Measurements from ENCODE around the gene WDR87.

The WDR87 gene

DNA sequence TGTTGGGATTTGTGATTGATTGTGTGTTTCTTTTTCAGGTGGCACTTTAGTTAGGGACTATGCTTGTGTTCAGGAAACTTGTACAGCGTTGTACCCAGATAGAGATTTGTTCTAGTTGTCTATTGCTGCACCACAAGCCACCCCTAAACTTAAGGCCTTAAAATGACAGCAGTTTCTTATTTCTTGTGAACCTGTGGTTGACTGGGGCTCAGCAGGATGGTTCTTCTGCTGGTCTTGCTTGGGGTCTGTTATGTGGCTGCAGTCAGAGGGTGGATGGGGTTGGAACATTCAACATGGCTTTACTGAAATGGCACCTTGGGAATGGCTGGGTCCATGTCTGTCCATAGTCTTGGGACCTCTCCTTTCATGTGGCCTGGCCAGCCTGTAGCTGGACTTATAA is 28.9 kb upstream of the WDR87 start:
- DNase-seq (ENCODE audit: low read depth in 1 of 2, low spot score in 1 of 2), result no peak
- Histone ChIP-seq H3K27ac (replicated peaks) (no peak overlapping the region), H3K4me3 (replicated peaks; ENCODE audit: insufficient read depth, low read length) (no peak overlapping the region), H3K27me3 (ENCODE audit: insufficient read depth, poor library complexity, severe bottlenecking) (no peaks in the 10 kb centered on the region)
- TF ChIP-seq CTCF (IDR thresholded peaks at IDR 0.05; ENCODE audit: insufficient read depth, low read length) (no peak), SPI1 (IDR thresholded peaks at IDR 0.05; ENCODE audit: borderline replicate concordance, low read depth) (no peak), GABPA (IDR thresholded peaks at IDR 0.05; ENCODE audit: low read depth) (no peak), POLR2AphosphoS5 (IDR thresholded peaks at IDR 0.05; ENCODE audit: low read depth) (no peak)
- TF ChIP-seq, protein P1, sequence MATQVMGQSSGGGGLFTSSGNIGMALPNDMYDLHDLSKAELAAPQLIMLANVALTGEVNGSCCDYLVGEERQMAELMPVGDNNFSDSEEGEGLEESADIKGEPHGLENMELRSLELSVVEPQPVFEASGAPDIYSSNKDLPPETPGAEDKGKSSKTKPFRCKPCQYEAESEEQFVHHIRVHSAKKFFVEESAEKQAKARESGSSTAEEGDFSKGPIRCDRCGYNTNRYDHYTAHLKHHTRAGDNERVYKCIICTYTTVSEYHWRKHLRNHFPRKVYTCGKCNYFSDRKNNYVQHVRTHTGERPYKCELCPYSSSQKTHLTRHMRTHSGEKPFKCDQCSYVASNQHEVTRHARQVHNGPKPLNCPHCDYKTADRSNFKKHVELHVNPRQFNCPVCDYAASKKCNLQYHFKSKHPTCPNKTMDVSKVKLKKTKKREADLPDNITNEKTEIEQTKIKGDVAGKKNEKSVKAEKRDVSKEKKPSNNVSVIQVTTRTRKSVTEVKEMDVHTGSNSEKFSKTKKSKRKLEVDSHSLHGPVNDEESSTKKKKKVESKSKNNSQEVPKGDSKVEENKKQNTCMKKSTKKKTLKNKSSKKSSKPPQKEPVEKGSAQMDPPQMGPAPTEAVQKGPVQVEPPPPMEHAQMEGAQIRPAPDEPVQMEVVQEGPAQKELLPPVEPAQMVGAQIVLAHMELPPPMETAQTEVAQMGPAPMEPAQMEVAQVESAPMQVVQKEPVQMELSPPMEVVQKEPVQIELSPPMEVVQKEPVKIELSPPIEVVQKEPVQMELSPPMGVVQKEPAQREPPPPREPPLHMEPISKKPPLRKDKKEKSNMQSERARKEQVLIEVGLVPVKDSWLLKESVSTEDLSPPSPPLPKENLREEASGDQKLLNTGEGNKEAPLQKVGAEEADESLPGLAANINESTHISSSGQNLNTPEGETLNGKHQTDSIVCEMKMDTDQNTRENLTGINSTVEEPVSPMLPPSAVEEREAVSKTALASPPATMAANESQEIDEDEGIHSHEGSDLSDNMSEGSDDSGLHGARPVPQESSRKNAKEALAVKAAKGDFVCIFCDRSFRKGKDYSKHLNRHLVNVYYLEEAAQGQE (IDR thresholded peaks at IDR 0.05; ENCODE audit: insufficient replicate concordance, low read depth), result no peak

GRCh38 chr19:37933937-37934358 is 27.6 kb upstream of the WDR87 start:
- TF ChIP-seq GABPA (IDR thresholded peaks at IDR 0.05; ENCODE audit: low read depth), result no peak
- no peak for TF ChIP-seq POLR2AphosphoS5 (IDR thresholded peaks at IDR 0.05; ENCODE audit: low read depth)
- TF ChIP-seq, protein P1 (IDR thresholded peaks at IDR 0.05; ENCODE audit: insufficient replicate concordance, low read depth), result no peak
- TF ChIP-seq SPI1 (IDR thresholded peaks at IDR 0.05; ENCODE audit: borderline replicate concordance, low read depth), result no peak
- no peak for TF ChIP-seq CTCF (IDR thresholded peaks at IDR 0.05; ENCODE audit: insufficient read depth, low read length)
- Histone ChIP-seq H3K27me3 (ENCODE audit: insufficient read depth, poor library complexity, severe bottlenecking) (no peaks in the 10 kb centered on the region), H3K4me3 (replicated peaks; ENCODE audit: insufficient read depth, low read length) (no peak overlapping the region), H3K27ac (replicated peaks) (no peak overlapping the region)
- DNase-seq (ENCODE audit: low read depth in 1 of 2, low spot score in 1 of 2), result no peak

- peak; percentile 39 to 61 for DNase-seq (ENCODE audit: low read depth in 1 of 2, low spot score in 1 of 2)
- TF ChIP-seq SPI1 (IDR thresholded peaks at IDR 0.05; ENCODE audit: borderline replicate concordance, low read depth) (peak; percentile 25; the same call in 1 of the 2 replicates), CTCF (IDR thresholded peaks at IDR 0.05; ENCODE audit: insufficient read depth, low read length) (no peak)
- no peaks in the 10 kb centered on the region for H3K27me3 ChIP-seq (ENCODE audit: insufficient read depth, poor library complexity, severe bottlenecking)
- peak overlapping the region; percentile 89 for H3K27ac ChIP-seq (replicated peaks)
- H3K4me3 ChIP-seq (replicated peaks; ENCODE audit: insufficient read depth, low read length), result peak overlapping the region; percentile 41
Measured at GRCh38 chr19:37932985-37933936, 26.9 kb upstream of the WDR87 start.

All from HL-60 (cell line).